Measurements from ENCODE around the gene EDNRA. TPM values are rescaled to one million over a fixed set of nuclear protein-coding genes. Genes with fewer than 3 reads are reported as not detected.

EDNRA gene
- total and polyA plus RNA-seq, 2 donors (not counting 3 experiments of a cell fraction or from before 2014, with no cell fraction given) = 0.01 TPM; not detected in 1

- no peak for DNase-seq (ENCODE audit: low read depth, low spot score)
- ChIA-PET POLR2A (no interaction called here), CTCF (interaction anchor here (1.0 to 1.5 kb wide), 2 partner anchors 27 to 331 kb away, joined by 3 read pairs; no protein-coding TSS in a partner anchor)
- FAIRE-seq = no peak
- Histone ChIP-seq H3K4me1 (ENCODE audit: control insufficient read depth, extremely low read depth, insufficient read depth, low read length) (peaks cover 2% of the 10 kb centered on the region), H3K79me2 (ENCODE audit: control insufficient read depth, insufficient read depth, low read length) (no peaks in the 10 kb centered on the region), H3K4me2 (ENCODE audit: insufficient read depth, low read length) (no peak overlapping the region), H3K9me1 (replicated peaks; ENCODE audit: control insufficient read depth, extremely low read depth, insufficient read depth, low read length) (no peaks in the 10 kb centered on the region), H2AFZ (ENCODE audit: low read depth, low read length) (no peak overlapping the region), H4K20me1 (replicated peaks; ENCODE audit: control insufficient read depth, extremely low read depth, insufficient read depth, low read length) (no peaks in the 10 kb centered on the region), H3K27ac (ENCODE audit: insufficient read depth, low read depth, low read length) (no peak overlapping the region), H3K36me3 (ENCODE audit: control insufficient read depth in 2 of 2, extremely low read depth in 1 of 2, insufficient read depth in 2 of 2, low read length in 2 of 2) (no peaks in the 10 kb centered on the region), H3K4me3 (replicated peaks in 1 of 3; ENCODE audit: insufficient read depth in 1 of 3, low read depth in 1 of 3, low read length in 3 of 3) (no peak overlapping the region), H3K9me3 (replicated peaks; ENCODE audit: control insufficient read depth, insufficient read depth, low read length) (no peaks in the 10 kb centered on the region), H3K9ac (replicated peaks; ENCODE audit: extremely low read depth, insufficient read depth, low read length) (no peak overlapping the region), H3K27me3 (ENCODE audit: control insufficient read depth in 2 of 2, insufficient read depth in 2 of 2, low read length in 2 of 2) (peaks cover 0 to 6% of the 10 kb centered on the region in 2 experiments)
- TF ChIP-seq POLR2AphosphoS5 (IDR thresholded peaks at IDR 0.05; ENCODE audit: insufficient read depth, low read depth, low read length) (no peak), POLR2A (IDR thresholded peaks at IDR 0.05; ENCODE audit: low read depth, low read length) (no peak), FOS (IDR thresholded peaks at IDR 0.05; ENCODE audit: borderline replicate concordance, insufficient read depth, low read length) (no peak), GATA2 (IDR thresholded peaks at IDR 0.05; ENCODE audit: insufficient read depth, insufficient read length, low read depth, low read length) (no peak), MYC (IDR thresholded peaks at IDR 0.05; ENCODE audit: low read depth, low read length) (no peak), JUN (IDR thresholded peaks at IDR 0.05; ENCODE audit: borderline replicate concordance, insufficient read depth, insufficient read length, low read depth) (no peak), EZH2 (IDR thresholded peaks at IDR 0.05; ENCODE audit: borderline replicate concordance, low read depth, low read length, severe bottlenecking) (no peak)
- TF ChIP-seq, protein P1, sequence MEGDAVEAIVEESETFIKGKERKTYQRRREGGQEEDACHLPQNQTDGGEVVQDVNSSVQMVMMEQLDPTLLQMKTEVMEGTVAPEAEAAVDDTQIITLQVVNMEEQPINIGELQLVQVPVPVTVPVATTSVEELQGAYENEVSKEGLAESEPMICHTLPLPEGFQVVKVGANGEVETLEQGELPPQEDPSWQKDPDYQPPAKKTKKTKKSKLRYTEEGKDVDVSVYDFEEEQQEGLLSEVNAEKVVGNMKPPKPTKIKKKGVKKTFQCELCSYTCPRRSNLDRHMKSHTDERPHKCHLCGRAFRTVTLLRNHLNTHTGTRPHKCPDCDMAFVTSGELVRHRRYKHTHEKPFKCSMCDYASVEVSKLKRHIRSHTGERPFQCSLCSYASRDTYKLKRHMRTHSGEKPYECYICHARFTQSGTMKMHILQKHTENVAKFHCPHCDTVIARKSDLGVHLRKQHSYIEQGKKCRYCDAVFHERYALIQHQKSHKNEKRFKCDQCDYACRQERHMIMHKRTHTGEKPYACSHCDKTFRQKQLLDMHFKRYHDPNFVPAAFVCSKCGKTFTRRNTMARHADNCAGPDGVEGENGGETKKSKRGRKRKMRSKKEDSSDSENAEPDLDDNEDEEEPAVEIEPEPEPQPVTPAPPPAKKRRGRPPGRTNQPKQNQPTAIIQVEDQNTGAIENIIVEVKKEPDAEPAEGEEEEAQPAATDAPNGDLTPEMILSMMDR (IDR thresholded peaks at IDR 0.05; ENCODE audit: extremely low read depth in 1 of 2, insufficient read depth in 1 of 2, low read depth in 1 of 2, low read length in 2 of 2) = no peak
- TF ChIP-seq, protein P2, sequence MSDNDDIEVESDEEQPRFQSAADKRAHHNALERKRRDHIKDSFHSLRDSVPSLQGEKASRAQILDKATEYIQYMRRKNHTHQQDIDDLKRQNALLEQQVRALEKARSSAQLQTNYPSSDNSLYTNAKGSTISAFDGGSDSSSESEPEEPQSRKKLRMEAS (IDR thresholded peaks at IDR 0.05; ENCODE audit: insufficient read depth, insufficient read length) = no peak
- no TSS peak for BruUV-seq (replicated peaks)
- dilution Hi-C loops (cut with MboI; ENCODE audit: extremely low pct_ligation_motif_present, low sequenced_read_pairs) = no loop called here
- intact Hi-C loops (cut with micrococcal nuclease) = no loop called here
Measured at GRCh38 chr4:147492306-147492705, 11.4 kb downstream of the EDNRA start.
